Sigmoid colon (tissue), 7 donors: ENCODE results near the gene SPI1. TPM values are rescaled to one million over a fixed set of nuclear protein-coding genes. Genes with fewer than 3 reads are reported as not detected.

Experiments
- DNase-seq: peaks from one replicate; pipeline ENCODE4 v3.0.0-alpha.2; 2019
- H3K27ac ChIP-seq, 4 donors: fragments of 200-600 bp; sonication (generic); one replicate each; pipeline ENCODE4 v1.5.1; 2016 to 2019; ENCODE audit warnings: mild to moderate bottlenecking in 1 of 4
- H3K27me3 ChIP-seq, 3 donors: fragments of 200-600 bp; sonication (generic); one replicate each; pipeline ENCODE4 v1.5.1; 2019; ENCODE audit warnings: mild to moderate bottlenecking in 1 of 3
- H3K36me3 ChIP-seq, 4 donors: fragments of 200-600 bp; sonication (generic); one replicate each; pipeline ENCODE4 v1.5.1; 2016 to 2019
- H3K4me1 ChIP-seq, 4 donors: fragments of 200-600 bp; sonication (generic); one replicate each; pipeline ENCODE4 v1.5.1; 2017 to 2019
- H3K4me3 ChIP-seq, 4 donors: fragments of 200-600 bp; sonication (generic); one replicate each; pipeline ENCODE4 v1.5.1; 2017 to 2019; ENCODE audit warnings: mild to moderate bottlenecking in 2 of 4, moderate library complexity in 1 of 4
- H3K9me3 ChIP-seq, 4 donors: fragments of 200-600 bp in 3 of 4; sonication (generic) in 3 of 4; one replicate each; pipeline versions ENCODE4 v1.5.1 to v1.6.1; 2013 to 2019
- EP300 ChIP-seq, 4 donors: sonication (generic); formaldehyde crosslinking; IDR thresholded peaks; one replicate each; pipeline ENCODE4 v1.6.1; 2017; ENCODE audit warnings: antibody characterized with exemption in 4 of 4
- POLR2A ChIP-seq, 2 donors: fragments of 450-650 bp; IDR thresholded peaks; one replicate each; pipeline ENCODE4 v1.6.1; 2016; ENCODE audit warnings: antibody characterized with exemption in 2 of 2, mild to moderate bottlenecking in 2 of 2, moderate library complexity in 2 of 2
- POLR2AphosphoS5 ChIP-seq, 4 donors: sonication (generic); formaldehyde crosslinking; IDR thresholded peaks; one replicate each; pipeline ENCODE4 v1.6.1; 2017; ENCODE audit warnings: antibody characterized with exemption in 4 of 4
- WGBS, 2 donors: extraction: QIAGEN DNeasy Blood & Tissue Kit; methylation state at CpG; one replicate each; pipeline ENCODE4 v1.1.7; 2013; 5-methylcytosine and 5-hydroxymethylcytosine counted together
- intact Hi-C: fragments of 100-400 bp; cut with DNase I; formaldehyde crosslinking; loops from one replicate; pipeline ENCODE4 v1.15.1; 2023
- polyA plus RNA-seq, 3 donors: library from polyadenylated mRNA; stranded (reverse); fragments of 200-250 nt; gene quantifications; one replicate each; pipeline ENCODE4 v1.2.3, GENCODE V29; 2013
- total RNA-seq, 4 donors: library from RNA; depleted of rRNA; stranded (reverse); fragments of >200 nt; gene quantifications; one replicate each; pipeline ENCODE4 v1.1.0, GENCODE V29; 2016
- TF ChIP-seq, protein P1 (sequence below), 4 experiments: fragments of 450-650 bp in 3 of 4; fragments of 200-600 bp in 1 of 4; IDR thresholded peaks; one replicate each; pipeline ENCODE4 v1.5.1; 2016 to 2019; ENCODE audit warnings: antibody characterized with exemption in 4 of 4, mild to moderate bottlenecking in 3 of 4, moderate library complexity in 2 of 4
- donor health status: healthy with polysubstance abuse.
- donor health status: Bipolar disorder and iron deficiency.
- donor health status: healthy.

Gene SPI1
- total and polyA plus RNA-seq, 7 donors = 10.5 to 29.8 (median 19.7) TPM

DNA sequence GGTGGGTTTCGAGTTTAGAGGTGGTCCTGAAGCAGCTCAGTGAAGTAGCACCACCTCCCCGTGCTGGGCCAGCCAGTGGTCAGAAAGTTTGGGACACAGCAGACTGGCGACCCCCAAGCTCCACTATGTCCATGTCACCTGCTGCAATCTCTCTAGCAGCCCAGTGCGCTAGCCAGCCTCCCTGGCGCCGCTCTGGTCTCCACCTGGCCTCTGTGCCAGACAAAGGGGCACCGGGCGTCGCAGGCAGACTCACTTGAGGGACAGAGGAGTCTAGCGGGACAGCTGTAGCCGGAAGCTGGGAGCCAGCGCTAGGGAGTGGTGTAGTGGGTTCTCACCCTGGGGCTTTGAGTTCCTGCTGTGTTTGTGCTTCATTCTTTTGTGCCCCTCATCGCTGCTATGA lies 51.3 kb downstream of the SPI1 start:
- Histone ChIP-seq H3K36me3 (peaks cover 8 to 30% (median 19%) of the 10 kb centered on the region in 4 donors), H3K27ac (no peak overlapping the region), H3K27me3 (no peaks in the 10 kb centered on the region), H3K4me3 (no peak overlapping the region), H3K4me1 (peaks cover 0 to 4% (median 0%) of the 10 kb centered on the region in 4 donors), H3K9me3 (no peaks in the 10 kb centered on the region)
- DNase-seq = no peak
- intact Hi-C loops = no loop called here
- TF ChIP-seq EP300 (IDR thresholded peaks at IDR 0.05) = no peak
- no peak for TF ChIP-seq POLR2AphosphoS5 (IDR thresholded peaks at IDR 0.05)
- TF ChIP-seq POLR2A (IDR thresholded peaks at IDR 0.05) = no peak
- TF ChIP-seq, protein P1, sequence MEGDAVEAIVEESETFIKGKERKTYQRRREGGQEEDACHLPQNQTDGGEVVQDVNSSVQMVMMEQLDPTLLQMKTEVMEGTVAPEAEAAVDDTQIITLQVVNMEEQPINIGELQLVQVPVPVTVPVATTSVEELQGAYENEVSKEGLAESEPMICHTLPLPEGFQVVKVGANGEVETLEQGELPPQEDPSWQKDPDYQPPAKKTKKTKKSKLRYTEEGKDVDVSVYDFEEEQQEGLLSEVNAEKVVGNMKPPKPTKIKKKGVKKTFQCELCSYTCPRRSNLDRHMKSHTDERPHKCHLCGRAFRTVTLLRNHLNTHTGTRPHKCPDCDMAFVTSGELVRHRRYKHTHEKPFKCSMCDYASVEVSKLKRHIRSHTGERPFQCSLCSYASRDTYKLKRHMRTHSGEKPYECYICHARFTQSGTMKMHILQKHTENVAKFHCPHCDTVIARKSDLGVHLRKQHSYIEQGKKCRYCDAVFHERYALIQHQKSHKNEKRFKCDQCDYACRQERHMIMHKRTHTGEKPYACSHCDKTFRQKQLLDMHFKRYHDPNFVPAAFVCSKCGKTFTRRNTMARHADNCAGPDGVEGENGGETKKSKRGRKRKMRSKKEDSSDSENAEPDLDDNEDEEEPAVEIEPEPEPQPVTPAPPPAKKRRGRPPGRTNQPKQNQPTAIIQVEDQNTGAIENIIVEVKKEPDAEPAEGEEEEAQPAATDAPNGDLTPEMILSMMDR (IDR thresholded peaks at IDR 0.05) = no peak
- WGBS, 2 donors = 93 to 96% methylated on average over 13 of the region's 13 CpGs

DNA sequence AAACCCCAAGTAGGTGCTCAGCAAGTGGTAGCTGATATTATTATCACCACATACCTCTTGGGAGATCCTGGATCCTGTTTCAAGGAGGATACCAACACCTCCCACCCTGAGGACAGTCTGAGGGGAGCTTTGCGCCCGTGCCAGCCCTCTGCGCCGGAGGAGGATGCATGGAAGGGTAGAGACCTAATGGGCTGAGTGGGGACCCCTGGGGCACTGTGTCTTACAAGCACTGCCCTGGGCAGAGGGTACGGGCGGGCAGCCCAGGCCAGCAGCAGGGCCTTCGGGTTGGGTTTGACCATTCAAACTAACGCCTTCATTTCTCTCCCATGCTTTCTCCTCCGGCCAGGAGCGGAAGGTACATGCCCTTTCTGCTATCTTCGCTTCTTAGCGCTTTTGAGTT lies 52.1 kb downstream of the SPI1 start:
- Histone ChIP-seq H3K4me1 (peaks cover 0 to 4% (median 0%) of the 10 kb centered on the region in 4 donors), H3K27ac (no peak overlapping the region), H3K4me3 (no peak overlapping the region), H3K36me3 (peaks cover 8 to 31% (median 19%) of the 10 kb centered on the region in 4 donors), H3K27me3 (no peaks in the 10 kb centered on the region), H3K9me3 (no peaks in the 10 kb centered on the region)
- 96 to 97% methylated on average over 12 of the region's 12 CpGs for whole genome bisulfite sequencing, 2 donors
- TF ChIP-seq, protein P1 (IDR thresholded peaks at IDR 0.05) = no peak
- TF ChIP-seq POLR2AphosphoS5 (IDR thresholded peaks at IDR 0.05) (no peak), POLR2A (IDR thresholded peaks at IDR 0.05) (no peak), EP300 (IDR thresholded peaks at IDR 0.05) (no peak)
- peak; percentile 53 for DNase-seq
- intact Hi-C loops = no loop called here

DNA sequence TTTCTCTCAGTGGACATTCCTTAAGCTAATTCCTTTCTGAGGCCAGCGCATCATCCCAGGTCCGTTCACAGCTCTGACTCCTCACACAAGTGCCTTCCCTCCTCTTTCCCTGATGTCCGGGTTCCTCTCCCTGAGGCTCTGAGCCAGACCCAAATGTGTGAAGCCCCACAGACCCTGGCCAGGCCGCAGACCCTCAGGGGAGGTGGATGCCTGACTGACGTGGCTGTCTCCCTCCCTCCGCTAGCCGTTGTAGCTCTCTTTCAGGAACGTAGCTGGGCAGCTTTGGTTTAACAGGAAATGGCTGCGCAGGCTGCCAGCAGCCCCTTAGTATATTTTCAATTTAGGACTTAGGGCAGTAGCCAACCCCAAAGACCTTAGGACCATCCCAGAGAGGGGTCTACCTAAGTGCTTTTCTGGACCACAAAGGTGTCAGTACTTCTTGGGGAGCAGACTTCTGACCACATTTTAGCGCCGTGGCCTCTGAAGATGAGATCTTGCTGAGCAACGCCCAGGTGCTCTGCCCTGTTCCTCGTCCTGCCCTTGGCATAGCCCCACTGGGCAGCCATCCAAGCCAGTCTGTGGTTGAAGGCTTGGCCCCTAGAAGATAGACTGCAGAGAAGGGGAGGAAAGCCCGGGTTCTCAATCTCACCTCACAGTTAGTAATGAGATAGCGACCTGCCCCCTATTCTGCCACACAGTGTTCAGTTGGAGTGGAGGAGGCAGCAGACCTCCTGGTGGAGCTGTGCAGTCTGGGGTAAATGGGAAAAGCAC lies 52.9 kb downstream of the SPI1 start:
- WGBS, 2 donors = 73 to 74% methylated on average over 15 of the region's 15 CpGs
- DNase-seq = peak; percentile 46
- intact Hi-C loops = no loop called here

DNA sequence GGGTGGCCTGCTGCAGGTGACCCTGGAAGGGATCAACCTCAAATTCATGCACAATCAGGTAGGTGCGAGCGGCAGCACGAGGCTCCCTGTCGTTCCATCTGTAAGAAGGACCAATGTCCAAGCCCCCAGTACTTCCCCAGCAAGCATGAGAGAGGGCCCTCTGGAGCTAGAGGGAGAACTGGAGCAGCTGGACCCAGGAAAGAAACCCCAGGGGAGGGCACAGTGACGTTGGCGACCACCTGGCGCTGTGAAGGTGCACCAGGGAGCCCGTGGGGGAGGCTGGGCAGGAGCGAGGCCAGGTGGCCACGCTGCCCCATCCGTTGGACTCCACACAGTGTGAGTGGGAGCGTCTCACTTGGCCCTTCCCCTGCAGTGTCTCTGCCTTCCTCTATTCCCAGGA lies 53.8 kb downstream of the SPI1 start:
- no peaks in the 10 kb centered on the region for H3K9me3 ChIP-seq
- peak; percentile 34 for DNase-seq
- 91 to 92% methylated on average over 12 of the region's 12 CpGs for WGBS, 2 donors
- peaks cover 0 to under 1% (median 0%) of the 10 kb centered on the region in 4 donors for H3K4me1 ChIP-seq
- H3K4me3 ChIP-seq = no peak overlapping the region
- TF ChIP-seq EP300 (IDR thresholded peaks at IDR 0.05) = no peak
- TF ChIP-seq POLR2AphosphoS5 (IDR thresholded peaks at IDR 0.05) = no peak
- TF ChIP-seq, protein P1 (IDR thresholded peaks at IDR 0.05) = no peak
- no peak for TF ChIP-seq POLR2A (IDR thresholded peaks at IDR 0.05)
- peaks cover 3 to 30% (median 19%) of the 10 kb centered on the region in 4 donors for H3K36me3 ChIP-seq
- intact Hi-C loops = no loop called here
- no peaks in the 10 kb centered on the region for H3K27me3 ChIP-seq
- no peak overlapping the region for H3K27ac ChIP-seq

More for the DNA sequence above, 52.9 kb downstream of the SPI1 start:
- Histone ChIP-seq H3K27me3 (no peaks in the 10 kb centered on the region), H3K27ac (no peak overlapping the region), H3K36me3 (peaks cover 7 to 31% (median 19%) of the 10 kb centered on the region in 4 donors), H3K4me3 (no peak overlapping the region), H3K4me1 (peaks cover 0 to 4% (median 0%) of the 10 kb centered on the region in 4 donors), H3K9me3 (no peaks in the 10 kb centered on the region)
- TF ChIP-seq EP300 (IDR thresholded peaks at IDR 0.05) = no peak
- TF ChIP-seq, protein P1 (IDR thresholded peaks at IDR 0.05) = no peak
- no peak for TF ChIP-seq POLR2A (IDR thresholded peaks at IDR 0.05)
- no peak for TF ChIP-seq POLR2AphosphoS5 (IDR thresholded peaks at IDR 0.05)
